Glomerular visceral epithelial cell (primary cell): ENCODE results near the gene SLC47A1.
"Not testable (repeated sequence)": the region's sequence is repeated elsewhere in the genome, so short reads cannot be mapped to it uniquely, and the experiment has no call there.

Experiments
- DNase-seq: peaks from one replicate; pipeline ENCODE4 v3.0.0-alpha.2; 2016; ENCODE audit errors: extremely low spot score

The SLC47A1 gene

GRCh38 chr17:19551591-19552148, 18.0 kb downstream of the SLC47A1 start:
- DNase-seq = no peak

DNA sequence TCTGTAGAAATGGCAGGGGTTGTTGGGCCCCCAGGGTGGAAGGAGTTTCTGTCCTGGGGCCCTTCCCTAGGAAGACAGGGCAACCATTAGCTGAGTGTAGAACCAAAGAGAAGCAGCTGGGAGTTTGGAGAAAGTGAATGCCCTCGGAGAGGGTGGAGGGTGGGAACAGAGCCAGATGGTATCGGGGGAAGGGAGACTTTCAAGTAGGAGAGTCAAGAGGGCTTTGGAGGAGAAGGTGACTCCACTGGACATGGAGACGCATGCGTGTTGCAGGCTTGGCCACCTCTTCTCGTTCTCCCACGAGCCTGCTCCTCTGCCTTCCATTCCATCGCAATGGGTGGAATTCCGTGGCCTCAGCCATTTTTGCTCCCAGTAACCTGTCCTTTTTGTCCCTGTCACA, 19.4 kb downstream of the SLC47A1 start:
- no peak for DNase-seq

- no peak for DNase-seq
Measured at GRCh38 chr17:19554393-19554792, 20.7 kb downstream of the SLC47A1 start.

GRCh38 chr17:19555746-19556145, 22.1 kb downstream of the SLC47A1 start:
- DNase-seq = no peak

DNA sequence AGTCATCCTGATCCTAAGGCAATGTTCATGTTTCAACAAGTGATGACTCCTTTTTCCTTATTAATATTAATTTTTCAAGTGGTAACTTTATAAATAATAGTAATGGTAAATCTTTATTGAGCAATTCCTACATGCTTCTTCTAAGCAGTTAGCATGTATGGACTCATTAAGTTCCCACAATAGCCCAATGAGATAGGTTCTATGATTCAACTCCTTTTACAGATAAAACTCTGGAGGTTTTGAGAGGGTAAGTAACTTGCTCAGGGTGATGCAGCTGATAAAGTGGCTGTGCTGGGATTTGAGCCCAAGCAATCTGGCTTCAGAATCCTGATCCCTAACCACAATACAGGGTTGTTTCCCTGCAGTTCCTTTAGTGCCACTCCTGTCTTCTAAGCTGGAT, 25.3 kb downstream of the SLC47A1 start:
- DNase-seq = no peak

DNA sequence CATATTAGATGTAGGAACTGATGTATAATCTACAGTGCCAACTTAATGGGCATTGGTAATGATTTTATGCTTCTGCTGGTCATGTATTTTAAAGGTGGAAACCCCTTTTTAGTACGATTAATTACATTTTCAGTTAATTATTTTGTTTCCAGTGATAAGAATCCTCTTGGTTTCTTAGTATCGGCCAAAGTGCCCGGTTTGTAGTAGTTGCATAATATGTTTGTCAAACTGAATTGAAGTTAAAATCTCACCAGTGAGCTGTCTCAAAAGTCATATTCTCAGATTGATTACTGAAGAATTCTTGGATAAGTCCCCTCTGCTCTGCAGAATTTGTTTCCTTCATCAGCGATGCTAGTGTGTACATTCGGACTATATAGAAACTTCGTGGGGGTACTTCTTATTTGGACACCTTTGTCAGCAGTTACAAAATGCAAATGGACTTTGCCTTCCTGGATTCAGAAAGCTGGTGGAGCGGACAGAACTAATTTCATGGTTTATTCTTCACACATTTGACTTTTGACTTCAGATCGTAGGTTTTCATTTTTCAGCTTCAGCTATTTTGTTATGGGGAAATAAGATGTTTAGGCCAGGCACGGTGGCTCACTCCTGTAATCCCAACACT, 28.2 kb downstream of the SLC47A1 start:
- no peak for DNase-seq

GRCh38 chr17:19565817-19566575, 32.3 kb downstream of the SLC47A1 start:
- DNase-seq = no peak

- DNase-seq = no peak
Measured at GRCh38 chr17:19567216-19568015, 33.8 kb downstream of the SLC47A1 start.

GRCh38 chr17:19568016-19568350, 34.3 kb downstream of the SLC47A1 start:
- no peak for DNase-seq

DNA sequence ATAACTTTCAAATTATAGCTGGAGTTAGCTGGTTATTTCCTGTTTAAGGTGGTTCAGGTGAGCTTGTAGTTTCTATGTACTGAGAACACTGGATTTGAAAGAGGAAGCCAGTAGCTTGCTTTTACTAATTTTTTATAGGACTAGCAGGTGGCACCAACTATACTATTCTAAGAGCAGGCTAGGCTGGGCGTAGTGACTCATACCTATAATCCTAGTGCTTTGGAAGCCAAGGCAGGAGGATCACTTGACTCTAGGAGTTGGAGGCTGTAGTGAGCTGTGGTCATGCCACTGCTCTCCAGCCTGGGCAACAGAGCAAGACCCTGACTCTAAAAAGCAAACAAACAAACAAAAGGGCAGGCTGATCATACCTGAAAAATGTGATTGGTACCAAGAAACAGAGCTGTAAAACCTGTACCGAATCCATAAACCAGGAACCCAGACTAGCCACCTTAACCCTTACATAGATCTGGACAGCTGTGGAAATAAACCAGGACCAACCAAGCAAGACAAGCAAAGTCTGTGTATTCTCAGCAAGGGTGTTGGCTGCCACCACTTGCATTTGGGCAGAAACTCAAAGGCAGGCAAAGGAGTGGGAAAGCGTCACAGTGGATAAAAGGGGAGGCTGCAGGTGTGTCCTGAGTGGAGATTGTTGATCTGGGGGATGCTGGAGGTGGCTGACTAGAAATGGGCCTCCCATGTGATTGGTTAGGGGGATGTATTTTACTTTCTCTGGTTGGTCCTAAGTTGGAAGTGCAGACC, 36.3 kb downstream of the SLC47A1 start:
- DNase-seq = no peak

DNA sequence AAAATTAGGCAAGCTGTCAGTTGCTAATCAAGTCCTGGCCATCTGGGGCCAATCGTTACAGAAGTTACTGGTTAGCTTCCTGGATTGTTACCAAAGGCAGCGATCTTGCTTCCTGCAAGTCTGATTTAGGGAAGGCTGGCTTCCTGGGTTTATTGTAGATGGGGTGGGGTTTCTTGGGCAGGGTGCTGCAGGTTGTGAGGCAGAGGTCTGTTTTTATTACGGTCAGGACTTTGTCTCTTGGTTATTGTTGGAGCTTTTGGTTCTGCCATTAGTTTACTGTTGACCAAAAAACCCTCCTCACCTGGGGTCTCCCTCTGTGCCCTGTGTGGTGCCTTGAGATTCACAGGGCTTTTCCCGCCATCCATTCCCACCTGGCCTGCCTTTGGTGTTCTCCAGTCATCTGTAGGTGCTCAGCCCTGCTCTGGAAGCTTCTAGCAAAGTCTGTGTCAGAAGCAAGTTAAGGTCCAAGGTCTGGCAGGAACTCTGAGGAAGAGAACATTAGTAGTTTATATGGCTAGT, 36.9 kb downstream of the SLC47A1 start:
- DNase-seq = no peak

DNA sequence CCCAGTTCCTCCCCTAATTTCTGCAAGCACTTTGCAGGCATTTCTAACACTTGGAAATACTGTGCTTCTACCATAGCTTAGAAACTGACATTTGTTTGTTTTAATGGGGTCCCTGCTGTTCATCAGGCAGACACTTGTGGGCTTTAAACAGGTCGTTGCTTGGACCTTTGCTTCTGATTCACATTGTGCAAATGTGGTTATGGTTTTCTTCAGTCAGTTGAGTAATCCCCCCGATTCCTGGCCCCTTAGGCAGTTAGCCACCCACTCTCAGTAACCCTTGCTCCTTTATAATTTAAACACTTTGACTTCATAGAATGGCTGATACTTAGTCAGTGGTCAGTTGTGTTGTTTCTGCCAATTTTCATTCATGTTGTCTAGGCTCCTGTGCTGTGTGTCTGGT, 39.4 kb downstream of the SLC47A1 start:
- no peak for DNase-seq

DNA sequence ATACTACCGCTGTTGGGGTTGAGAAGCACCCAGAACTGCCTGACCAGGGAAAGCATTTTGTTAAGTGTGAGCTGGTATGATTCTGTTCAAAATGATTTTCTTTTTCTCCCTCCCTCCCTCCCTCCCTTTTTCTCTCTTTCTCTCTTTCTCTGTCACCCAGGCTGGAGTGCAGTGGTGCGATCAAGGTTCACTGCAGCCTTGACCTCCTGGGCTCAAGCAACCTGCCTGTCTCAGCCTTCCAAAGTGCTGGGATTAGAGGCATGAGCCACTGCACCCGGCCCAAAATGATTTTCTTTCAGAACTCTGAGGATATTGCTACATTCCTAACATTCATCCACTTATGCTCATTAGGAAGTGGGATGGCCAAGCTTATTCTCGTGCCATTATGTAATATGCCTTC, 41.3 kb downstream of the SLC47A1 start:
- DNase-seq = no peak

- no peak for DNase-seq
Measured at GRCh38 chr17:19578545-19578944, 44.9 kb downstream of the SLC47A1 start.

DNA sequence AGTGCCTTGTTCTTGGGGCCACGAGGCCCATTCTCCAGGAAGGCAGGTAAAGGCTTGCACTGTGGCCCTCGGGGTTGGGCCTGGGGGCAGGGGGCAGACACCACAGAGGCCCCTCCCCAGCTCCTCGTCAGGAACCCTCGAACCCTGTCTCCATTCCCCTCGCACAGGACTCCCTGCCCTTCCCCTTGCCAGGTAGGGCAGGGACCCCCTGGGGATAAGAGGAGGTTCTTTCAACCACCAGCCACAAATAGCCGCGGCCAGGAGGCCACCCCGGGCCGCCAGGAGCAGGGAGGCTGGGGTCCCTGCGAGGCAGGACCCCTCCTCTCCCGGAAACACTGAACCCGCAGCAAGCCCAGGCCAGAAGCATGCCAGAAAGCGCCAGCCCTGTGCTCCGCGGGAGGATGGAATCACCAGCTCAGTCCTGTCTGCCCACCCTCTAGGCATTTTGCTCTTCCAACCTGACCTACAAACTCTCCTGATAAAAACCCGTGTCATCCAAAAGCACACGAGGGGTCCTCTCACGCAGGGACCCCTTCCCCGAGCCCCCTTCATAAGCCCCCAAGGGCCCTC, 45.6 kb downstream of the SLC47A1 start:
- no peak for DNase-seq

DNA sequence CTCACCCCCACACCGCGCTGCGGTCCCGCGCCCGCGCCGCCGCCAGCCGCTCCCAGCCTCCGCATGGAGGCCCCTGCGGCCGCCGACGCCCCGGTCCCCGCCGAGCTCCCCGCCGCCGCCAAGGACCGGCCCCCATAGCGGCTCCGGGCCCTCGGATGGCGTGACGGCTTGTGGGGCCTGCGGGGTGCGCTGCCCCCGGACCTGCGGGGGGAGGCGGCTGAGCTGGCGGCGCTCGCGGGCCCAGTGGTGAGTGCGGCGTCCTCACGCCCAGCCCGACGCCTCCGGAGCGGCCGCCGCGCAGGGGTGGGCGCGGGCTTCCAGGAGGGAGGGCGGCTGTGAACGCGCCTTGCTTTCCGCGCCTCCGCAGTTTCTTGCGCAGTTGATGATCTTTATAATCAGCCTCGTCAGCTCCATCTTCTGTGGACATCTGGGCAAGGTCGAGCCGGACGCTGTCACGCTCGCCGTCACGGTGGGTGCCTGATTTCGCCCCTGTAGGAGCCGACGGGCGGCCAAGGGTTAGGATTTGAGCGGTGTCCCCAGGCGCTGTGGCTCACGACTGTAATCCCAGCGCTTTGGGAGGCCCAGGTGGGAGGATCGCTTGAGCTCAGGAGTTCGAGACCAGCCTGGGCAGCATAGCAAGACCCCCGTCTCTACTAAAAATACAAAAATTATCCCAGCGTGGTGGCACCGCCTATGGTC, 46.4 kb downstream of the SLC47A1 start:
- no peak for DNase-seq

- DNase-seq = not testable (repeated sequence)
Measured at GRCh38 chr17:19580566-19580920, 46.9 kb downstream of the SLC47A1 start.

GRCh38 chr17:19582152-19582551, 48.5 kb downstream of the SLC47A1 start:
- not testable (repeated sequence) for DNase-seq

GRCh38 chr17:19583871-19584270, 50.2 kb downstream of the SLC47A1 start:
- no peak for DNase-seq

DNA sequence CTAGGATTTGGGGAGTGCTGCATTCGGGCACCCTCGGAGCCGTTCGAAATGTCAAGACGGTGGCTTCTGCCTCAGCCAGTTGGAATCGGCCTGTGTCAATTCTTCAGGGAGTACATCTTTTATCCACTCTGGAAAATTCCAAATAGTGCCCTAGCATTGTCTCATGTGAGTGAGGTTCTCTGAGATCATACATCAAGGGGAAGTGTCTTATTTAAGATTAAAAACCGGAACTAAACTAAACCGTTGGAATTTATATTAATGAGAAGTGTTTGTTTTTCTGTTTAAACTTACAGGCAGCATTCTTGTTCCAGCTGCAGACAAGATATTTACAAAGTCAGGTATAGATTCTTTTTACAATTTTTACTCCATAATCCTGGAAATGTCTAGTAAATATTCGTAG, 56.8 kb downstream of the SLC47A1 start:
- no peak for DNase-seq
